ENCODE data around the gene XRCC2. TPM values are rescaled to one million over a fixed set of nuclear protein-coding genes. Genes with fewer than 3 reads are reported as not detected.

The XRCC2 gene
- total RNA-seq, 4 donors from 2014 or later, result 0.32 to 0.72 (median 0.37) TPM

- no peak for ATAC-seq (ENCODE audit: low FRiP score)
- no peak for DNase-seq (ENCODE audit: low spot score)
- TF ChIP-seq CTCF (IDR thresholded peaks at IDR 0.05), result no peak
Observed at GRCh38 chr7:152672626-152673025, 3.3 kb downstream of the XRCC2 start.

GRCh38 chr7:152669758-152670157 lies 6.2 kb downstream of the XRCC2 start:
- DNase-seq (ENCODE audit: low spot score) (no peak), ATAC-seq (ENCODE audit: low FRiP score) (no peak)
- no peak for TF ChIP-seq CTCF (IDR thresholded peaks at IDR 0.05)

- ATAC-seq (ENCODE audit: low FRiP score) (no peak), DNase-seq (ENCODE audit: low spot score) (no peak)
- no peak for TF ChIP-seq CTCF (IDR thresholded peaks at IDR 0.05)
Observed at GRCh38 chr7:152668975-152669374, 7.0 kb downstream of the XRCC2 start.

- TF ChIP-seq CTCF (IDR thresholded peaks at IDR 0.05), result no peak
- no peak for ATAC-seq (ENCODE audit: low FRiP score)
- no peak for DNase-seq (ENCODE audit: low spot score)
Observed at GRCh38 chr7:152667958-152668357, 8.0 kb downstream of the XRCC2 start.

GRCh38 chr7:152666078-152666477 lies 9.9 kb downstream of the XRCC2 start:
- no peak for DNase-seq (ENCODE audit: low spot score)
- no peak for ATAC-seq (ENCODE audit: low FRiP score)
- TF ChIP-seq CTCF (IDR thresholded peaks at IDR 0.05), result no peak

GRCh38 chr7:152664636-152665035 lies 11.3 kb downstream of the XRCC2 start:
- no peak for TF ChIP-seq CTCF (IDR thresholded peaks at IDR 0.05)
- ATAC-seq (ENCODE audit: low FRiP score), result no peak
- DNase-seq (ENCODE audit: low spot score), result no peak

- no peak for TF ChIP-seq CTCF (IDR thresholded peaks at IDR 0.05)
- DNase-seq (ENCODE audit: low spot score) (no peak), ATAC-seq (ENCODE audit: low FRiP score) (no peak)
Observed at GRCh38 chr7:152663931-152664330, 12.0 kb downstream of the XRCC2 start.
